C1 segment of cervical spinal cord (tissue), 14 donors: ENCODE data around the gene MZT2A.
A peak's percentile ranks its signal among the peaks of the same experiment; 100 is the strongest.
"Not testable (repeated sequence)": the region's sequence is repeated elsewhere in the genome, so short reads cannot be mapped to it uniquely, and the experiment has no call there.

ENCODE experiments used
- DNase-seq, 14 donors: peaks; one replicate each; lab custom pipeline; 2025; lab: John Stamatoyannopoulos, UW

The MZT2A gene

DNA sequence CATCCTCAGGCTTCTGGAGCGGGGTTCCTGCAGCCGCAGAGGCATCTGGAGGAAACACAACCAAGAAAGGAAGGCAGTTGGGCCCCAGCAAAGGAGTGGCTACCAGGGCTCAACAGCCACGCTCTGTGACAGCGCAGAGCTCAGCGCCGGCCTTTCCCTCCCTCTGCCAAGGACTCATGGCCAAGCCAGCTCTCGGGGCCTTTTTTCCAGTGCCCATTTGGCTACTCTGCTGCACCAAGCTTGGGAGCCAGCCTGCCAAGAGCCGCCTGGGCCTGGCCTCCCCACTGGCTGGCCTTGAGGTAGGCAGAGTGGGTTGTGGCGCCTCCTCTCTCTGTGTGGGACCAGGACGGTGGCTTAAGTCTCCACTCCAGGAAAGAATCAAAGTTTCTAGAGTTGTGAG lies 28.3 kb upstream of the MZT2A start:
- peak in 6 of 14 donors; percentile 5 to 38 (median 20) for DNase-seq

- DNase-seq = peak in 1 of 14 donors; percentile 13
Observed at GRCh38 chr2:131519871-131520470, 27.8 kb upstream of the MZT2A start.

DNA sequence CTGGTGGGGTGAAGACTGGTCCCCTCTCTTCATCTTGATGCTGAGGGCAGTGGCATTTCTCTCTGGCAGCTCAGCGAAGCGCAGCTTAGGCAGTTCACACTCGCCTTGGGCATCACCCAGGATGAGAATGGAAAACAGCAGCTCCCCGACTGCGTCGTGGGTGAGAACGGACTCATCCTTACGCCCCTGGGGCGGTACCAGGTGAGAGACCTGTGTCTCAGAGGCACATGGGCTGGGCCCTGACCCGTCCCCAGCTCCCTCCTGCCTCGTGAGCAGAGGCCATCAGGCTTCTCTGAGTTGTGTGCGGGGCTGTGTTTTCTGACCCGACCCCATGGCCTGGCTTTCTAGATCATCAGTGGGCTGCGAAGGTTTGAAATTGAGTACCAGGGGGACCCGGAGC lies 27.3 kb upstream of the MZT2A start:
- DNase-seq = no peak

DNA sequence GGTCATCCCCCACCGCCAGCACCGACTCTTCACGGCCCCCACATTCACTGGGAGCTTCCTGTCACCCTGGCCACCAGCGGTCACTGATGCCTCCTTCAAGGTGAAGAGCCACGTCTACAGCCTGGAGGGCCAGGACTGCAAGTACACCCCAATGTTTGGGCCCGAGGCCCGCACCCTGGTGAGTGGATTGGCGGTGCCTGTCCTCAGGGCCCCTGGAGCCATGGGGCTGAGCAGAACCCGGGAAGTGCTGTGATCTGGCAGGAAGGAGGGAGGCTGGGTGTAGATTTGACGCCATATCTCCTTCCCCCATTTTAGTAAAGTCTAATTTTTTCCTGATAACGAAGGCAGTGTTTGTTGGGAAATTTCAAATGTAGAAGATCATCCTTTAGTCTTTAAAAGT lies 26.3 kb upstream of the MZT2A start:
- DNase-seq = not testable (repeated sequence)

- DNase-seq = not testable (repeated sequence)
Observed at GRCh38 chr2:131517856-131518255, 25.7 kb upstream of the MZT2A start.

DNA sequence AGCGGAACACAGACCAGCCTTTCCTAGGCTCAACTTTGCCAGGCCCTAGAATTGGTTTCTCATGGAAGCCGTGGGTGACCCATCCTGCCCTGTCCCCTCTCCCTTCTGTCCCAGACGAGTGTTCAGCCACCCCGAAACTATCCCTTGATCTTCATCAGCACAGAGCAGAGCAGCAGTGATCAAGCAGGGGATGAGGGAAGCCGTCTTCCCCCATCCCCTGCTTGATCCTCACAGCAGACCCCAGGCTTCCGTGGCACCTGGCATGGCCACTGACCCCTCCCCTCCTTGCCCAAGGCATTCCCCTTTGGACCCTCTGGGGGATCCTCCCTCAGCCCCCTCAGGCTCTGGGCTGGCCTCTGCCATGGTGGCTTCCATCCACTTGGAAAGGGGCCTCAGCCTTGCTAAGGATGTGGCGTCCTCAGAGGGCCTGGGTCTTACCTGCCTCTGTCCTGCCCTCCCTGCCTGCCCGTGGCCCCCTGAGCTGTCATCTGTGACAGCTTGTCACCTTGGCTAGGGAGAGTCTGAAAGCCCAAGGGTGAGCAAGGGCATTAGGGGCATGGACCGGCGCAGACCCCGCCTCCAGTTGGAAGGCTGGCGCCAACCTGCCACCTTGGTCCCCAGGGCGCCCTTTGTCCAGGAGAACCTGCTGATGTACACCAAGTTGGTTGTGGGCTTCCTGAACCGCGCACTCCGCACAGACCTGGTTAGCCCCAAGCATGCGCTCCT lies 25.1 kb upstream of the MZT2A start:
- no peak for DNase-seq

DNA sequence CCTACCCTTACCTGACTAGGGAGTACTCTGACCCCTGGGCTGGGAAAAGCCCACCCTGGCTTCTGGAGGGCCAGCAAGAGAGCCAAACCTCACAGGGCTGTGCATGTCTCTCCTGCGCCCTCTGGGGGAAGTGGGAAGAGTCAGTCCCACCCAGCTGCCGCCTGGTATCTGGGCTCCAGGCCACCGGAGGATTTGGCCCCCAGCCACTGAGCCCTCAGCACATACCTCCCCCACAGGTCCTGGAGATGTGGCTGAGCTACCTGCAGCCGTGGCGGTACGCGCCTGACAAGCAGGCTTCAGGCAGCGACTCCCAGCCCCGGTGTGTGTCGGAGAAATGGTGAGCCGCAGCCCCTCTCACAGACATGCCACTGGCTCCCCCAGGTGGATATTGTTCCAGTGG lies 24.4 kb upstream of the MZT2A start:
- not testable (repeated sequence) for DNase-seq

- no peak for DNase-seq
Observed at GRCh38 chr2:131516011-131516410, 23.8 kb upstream of the MZT2A start.

DNA sequence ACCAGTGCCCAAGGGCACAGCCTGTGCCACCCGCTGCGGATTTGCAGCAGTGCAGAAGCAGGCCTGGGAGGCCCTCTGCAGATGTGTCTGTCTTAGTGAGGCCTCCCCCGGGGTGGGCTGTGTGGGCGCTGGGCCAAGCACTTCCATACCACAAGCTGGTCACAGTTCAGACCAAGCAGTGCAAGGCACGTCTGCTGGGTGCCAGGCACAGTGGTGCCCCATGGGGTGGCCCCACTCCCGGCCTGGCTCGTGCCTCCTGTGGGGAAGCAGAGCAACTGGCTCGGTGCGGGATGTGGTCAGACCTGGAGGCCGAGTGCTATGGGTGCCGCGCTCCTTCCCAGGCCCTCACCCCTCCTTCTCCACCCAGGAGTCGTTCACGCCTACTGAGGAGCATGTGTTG lies 23.0 kb upstream of the MZT2A start:
- not testable (repeated sequence) for DNase-seq

DNA sequence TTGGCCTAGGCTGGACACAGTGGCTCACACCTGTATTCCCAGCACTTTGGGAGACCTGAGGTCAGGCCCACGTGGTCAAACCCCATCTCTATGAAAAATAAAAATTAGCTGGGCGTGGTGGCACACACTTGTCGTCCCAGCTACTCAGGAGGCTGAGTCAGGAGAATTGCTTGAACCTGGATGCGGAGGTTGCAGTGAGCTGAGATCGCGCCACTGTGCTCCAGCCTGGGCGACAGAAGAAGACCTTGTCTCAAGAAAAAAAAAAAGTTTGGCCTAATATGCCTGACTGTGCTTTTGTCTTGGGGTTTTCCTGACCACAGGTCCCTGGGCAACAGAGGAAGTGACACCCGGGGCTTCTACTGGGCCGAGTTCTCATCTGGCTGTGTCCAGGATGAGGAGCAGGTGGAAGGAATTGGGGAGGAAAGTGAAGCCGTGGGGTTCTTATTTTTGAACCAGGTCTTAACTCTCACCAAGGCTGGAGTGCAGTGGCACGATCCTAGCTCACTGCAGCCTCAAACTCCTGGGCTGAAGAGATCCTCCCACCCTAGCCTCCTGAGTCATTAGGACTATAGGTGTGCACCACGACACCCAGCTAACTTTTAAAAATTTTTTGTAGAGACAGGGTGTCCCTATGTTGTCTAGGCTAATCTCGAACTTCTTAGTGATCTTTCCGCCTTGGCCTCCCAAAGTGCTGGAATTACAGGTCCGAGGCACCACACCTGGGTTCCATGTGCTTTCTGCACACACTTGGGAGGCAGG lies 22.4 kb upstream of the MZT2A start:
- DNase-seq = not testable (repeated sequence)

GRCh38 chr2:131511969-131512870 lies 20.0 kb upstream of the MZT2A start:
- DNase-seq = peak in 2 of 14 donors; percentile 30 to 34

DNA sequence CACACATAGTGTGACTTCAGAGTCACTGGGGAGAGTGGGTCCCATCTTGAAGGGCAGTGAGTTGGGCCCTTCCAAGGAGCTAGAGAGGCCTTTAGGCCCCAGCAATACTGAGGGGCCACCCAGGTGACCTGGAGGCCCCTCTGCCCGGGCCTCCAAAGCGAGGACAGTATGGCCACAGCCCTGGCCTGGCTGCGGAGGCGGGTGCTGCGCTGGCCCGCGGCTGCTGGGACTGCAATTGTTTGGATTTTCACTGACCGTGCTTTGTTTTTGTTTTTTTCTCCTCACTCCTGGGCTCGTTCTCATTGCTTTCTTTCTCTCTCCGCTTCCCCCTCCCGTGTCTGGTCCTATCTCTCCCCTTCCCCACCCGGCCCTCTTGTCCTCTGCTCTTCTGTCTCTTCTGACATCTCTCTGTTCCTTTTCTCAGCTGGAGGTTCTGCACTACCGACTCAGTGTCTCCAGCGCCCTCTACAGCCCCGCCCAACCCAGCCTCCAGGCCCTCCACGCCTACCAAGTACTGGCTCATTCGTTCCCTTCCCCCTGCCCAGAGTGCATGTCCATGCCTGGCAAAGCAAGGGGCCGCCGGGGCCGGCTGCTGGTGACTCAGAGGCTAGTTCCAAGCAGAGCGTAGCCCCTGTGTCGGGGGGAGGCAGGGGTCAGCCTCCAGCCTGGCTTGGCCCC lies 19.2 kb upstream of the MZT2A start:
- peak in 4 of 14 donors; percentile 10 to 87 (median 20) for DNase-seq

- no peak for DNase-seq
Observed at GRCh38 chr2:131509615-131510014, 17.4 kb upstream of the MZT2A start.

DNA sequence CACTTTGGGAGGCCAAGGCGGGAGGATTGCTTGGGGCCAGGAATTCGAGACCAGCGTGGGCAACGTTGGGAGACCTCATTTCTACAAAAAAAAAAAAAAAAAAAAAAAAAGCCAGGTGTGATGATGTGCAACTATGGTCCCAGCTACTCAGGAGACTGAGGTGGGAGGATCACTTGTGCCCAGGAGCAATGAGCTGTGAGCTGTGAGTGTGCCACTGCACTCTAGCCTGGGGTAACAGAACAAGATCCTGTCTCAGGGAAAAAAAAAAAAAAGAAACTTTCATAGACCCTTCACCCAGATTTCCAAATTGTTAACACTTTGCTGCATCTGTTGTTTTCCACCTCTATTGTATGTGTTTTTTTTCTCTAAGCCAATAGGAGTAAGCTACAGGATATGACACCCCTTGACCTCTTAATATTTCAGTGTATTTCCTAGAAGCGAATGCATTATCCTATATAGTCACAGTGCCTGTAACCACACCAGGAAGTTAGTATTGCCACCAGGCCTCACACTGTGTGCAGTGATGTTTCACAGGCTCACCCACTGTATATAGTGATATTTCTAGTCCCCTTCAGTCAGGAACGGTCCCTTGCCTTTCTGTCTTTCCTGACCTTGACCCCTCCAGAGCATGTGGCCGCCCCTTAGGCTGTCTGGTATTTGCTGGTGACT lies 12.0 kb upstream of the MZT2A start:
- not testable (repeated sequence) for DNase-seq

- not testable (repeated sequence) for DNase-seq
Observed at GRCh38 chr2:131503587-131503986, 11.4 kb upstream of the MZT2A start.

- DNase-seq = peak in 1 of 14 donors; percentile 45
Observed at GRCh38 chr2:131498321-131498973, 6.2 kb upstream of the MZT2A start.

GRCh38 chr2:131495506-131495905 lies 3.3 kb upstream of the MZT2A start:
- DNase-seq = not testable (repeated sequence)

DNA sequence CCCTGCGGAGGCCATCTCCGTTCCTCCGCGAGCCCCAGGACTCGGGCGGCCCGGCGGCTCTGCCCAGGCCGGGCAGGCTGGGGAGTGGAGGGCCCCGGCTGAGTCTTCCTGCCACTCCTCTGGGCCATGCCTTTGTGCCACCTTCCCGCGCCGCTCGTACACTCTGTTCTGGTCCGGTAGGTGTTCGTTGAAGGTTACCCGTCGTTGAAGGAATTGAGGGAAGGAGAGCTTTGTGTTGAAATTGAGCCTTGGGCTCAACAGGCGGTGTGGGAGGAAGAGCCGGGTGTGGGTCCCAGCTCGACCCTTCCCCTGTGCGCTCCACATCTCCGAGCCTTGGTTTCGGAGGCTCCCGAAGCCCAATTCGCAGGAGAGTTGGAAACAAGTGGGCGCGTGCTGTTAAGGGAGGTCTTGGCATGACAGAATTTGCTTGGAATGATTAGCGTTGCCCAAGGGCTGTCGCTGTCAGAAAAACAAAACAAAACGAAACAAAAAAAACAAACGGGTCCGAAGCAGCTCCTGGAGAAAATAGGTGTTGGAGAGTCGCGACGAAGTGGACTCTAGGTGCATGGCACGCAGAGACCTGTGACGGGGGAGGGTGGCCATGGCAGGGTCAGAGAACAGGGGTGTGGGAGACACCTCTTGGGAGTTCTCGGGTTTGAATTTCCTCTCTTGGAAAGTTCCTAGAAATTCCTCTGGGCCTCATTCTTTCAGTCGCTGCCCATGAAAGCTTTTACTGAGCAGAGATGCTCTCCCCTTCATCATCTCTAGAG lies 1.2 kb upstream of the MZT2A start:
- peak in 2 of 14 donors; percentile 22 to 37 for DNase-seq
